Measurements from ENCODE around the gene FBRSL1.

FBRSL1 gene

DNA sequence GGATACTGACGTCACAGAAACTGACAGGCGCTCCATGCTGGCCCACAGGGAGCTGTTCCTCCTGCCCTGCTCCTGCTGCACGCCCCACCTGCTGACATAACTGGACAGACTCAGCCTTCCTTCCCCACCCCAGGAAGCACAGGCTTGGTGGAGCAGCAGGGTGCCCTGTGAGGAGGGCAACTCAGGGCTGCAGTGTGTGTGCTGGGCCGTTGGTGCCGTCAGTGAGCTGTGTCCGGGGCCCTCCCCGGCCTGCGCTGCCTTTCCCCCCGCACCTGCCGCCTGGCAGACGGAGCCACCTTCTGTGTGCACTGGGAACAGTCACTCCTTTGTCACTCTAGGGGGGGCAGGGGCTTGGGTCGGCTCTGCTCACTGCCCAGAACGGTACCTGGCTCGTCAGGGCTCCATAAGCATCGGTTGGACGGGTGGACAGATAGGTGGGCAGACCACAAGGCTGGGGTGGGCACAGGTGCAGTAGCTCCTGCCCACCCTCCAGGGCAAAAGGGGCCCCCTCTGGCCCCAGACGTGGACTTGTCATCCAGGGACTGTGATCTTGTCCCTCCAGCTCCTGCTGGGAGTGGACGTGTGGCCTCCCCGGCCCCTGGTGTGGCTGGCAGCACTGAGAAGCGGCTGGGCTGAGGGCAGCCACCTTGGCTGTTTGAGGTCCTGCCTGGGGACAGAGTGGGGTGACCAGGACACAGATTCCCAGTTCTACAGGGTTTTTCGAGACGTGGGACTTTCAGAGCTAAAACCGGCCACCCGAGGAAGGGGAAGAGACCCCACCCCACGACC is 32.8 kb downstream of the FBRSL1 start:
- TF ChIP-seq, protein P1, sequence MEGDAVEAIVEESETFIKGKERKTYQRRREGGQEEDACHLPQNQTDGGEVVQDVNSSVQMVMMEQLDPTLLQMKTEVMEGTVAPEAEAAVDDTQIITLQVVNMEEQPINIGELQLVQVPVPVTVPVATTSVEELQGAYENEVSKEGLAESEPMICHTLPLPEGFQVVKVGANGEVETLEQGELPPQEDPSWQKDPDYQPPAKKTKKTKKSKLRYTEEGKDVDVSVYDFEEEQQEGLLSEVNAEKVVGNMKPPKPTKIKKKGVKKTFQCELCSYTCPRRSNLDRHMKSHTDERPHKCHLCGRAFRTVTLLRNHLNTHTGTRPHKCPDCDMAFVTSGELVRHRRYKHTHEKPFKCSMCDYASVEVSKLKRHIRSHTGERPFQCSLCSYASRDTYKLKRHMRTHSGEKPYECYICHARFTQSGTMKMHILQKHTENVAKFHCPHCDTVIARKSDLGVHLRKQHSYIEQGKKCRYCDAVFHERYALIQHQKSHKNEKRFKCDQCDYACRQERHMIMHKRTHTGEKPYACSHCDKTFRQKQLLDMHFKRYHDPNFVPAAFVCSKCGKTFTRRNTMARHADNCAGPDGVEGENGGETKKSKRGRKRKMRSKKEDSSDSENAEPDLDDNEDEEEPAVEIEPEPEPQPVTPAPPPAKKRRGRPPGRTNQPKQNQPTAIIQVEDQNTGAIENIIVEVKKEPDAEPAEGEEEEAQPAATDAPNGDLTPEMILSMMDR (conservative IDR thresholded peaks at IDR 0.05; ENCODE audit: low read depth, low read length): no peak
- H3K4me3 ChIP-seq (ENCODE audit: low read depth, low read length): no peak overlapping the region

DNA sequence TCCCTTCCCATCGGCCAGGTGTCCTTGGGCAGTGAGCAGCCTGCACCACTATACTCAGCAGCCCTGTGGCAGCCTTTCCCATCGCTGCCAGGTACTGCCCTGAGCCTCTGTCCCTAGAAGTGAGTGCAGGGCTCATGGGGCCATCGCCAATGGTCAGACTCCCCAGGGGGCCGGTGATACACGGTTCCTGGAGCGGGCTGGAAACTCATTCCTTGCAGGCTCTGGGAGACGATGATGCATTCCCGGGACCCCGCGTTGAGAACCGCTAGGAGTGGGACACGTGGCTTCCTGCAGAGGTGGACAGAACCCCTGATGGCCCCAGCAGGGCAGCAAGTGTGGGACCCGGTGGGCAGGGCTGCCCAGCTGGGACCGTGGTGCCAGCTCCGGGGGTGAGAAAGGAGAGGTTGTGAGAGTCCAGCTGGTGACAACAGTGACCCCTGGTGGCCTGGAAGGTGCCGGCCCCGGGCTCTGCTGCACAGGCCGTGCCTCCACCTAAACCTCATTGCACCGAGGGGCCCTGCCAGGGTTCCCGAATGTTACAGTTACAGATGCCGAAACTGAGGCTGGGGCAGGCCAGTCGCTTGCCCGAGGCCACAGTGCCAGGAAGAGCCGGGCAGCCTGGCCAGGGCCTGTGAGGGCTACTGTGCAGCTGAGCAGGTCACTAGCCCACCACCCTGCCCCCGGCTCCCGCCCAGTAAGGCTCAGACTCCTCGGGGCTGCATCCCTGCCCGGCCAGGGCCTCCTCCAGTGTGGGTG is 33.8 kb downstream of the FBRSL1 start:
- TF ChIP-seq, protein P1 (conservative IDR thresholded peaks at IDR 0.05; ENCODE audit: low read depth, low read length): peak; percentile 82
- no peak overlapping the region for H3K4me3 ChIP-seq (ENCODE audit: low read depth, low read length)
- DNase-seq (ENCODE audit: low read depth): peak; percentile 55

More for the DNA sequence above, 32.8 kb downstream of the FBRSL1 start:
- DNase-seq (ENCODE audit: low read depth): peak; percentile 11

DNA sequence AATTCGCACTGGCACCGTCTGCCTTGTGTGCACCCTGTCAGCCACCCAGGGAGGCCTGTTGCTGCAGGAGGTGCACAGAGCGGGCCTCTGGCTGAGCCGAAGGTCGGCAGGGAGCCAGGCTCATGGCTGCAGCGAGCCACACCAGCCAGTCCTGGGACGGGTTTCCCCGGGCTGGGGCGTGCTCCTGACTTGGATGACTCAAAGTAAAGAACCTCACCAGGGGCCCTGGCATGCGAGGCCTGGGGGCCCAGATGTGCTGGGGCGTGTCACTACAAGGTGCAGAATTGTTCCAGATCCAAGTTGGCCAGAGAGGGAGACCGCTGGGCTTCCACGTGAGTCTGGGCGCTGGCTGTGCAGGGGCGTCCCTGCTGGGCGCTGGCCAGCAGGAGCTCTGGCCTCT is 34.5 kb downstream of the FBRSL1 start:
- TF ChIP-seq, protein P1 (conservative IDR thresholded peaks at IDR 0.05; ENCODE audit: low read depth, low read length): no peak
- no peak overlapping the region for H3K4me3 ChIP-seq (ENCODE audit: low read depth, low read length)
- DNase-seq (ENCODE audit: low read depth): peak; percentile 71

DNA sequence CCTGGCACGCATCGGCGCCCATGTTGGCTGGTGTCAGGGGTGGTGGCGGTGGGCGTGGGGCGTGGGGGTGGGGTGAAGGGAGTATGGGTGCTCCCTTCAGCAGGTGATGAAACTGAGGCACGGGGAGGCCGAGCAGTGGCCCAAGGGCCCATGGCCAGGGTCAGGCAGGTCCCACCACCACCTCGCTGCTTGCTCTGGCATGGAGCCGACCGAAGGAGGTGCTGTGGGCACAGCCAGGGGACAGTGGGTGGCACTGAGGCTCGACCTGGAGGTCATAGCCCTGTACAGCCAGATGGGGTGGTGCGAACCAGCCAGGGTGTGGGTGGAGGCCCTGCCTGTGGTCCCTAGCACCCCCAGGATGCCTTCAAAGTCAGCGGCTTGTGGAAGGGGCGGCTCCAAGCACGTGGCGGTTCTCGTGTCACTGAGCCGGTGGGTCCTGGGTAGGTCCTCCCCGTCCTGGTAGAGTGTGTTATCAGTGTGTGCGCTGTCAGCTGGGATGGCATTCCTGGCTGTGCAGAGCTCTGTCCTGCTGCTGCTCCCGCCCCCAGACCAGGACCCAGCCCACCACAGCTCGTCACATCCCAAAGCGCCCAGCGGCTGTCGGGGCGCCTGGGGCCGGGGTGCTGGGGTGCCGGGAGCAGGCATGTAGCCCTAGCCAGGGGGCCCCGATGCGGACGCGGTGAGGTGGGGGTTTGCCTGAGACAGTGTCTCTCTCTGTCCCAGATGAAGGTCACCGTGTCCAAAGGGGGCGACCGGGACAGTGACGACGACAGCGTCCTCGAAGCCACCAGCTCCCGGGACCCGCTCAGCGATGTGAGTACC is 35.3 kb downstream of the FBRSL1 start:
- TF ChIP-seq, protein P1 (conservative IDR thresholded peaks at IDR 0.05; ENCODE audit: low read depth, low read length): no peak
- no peak overlapping the region for H3K4me3 ChIP-seq (ENCODE audit: low read depth, low read length)
- DNase-seq (ENCODE audit: low read depth): no peak

DNA sequence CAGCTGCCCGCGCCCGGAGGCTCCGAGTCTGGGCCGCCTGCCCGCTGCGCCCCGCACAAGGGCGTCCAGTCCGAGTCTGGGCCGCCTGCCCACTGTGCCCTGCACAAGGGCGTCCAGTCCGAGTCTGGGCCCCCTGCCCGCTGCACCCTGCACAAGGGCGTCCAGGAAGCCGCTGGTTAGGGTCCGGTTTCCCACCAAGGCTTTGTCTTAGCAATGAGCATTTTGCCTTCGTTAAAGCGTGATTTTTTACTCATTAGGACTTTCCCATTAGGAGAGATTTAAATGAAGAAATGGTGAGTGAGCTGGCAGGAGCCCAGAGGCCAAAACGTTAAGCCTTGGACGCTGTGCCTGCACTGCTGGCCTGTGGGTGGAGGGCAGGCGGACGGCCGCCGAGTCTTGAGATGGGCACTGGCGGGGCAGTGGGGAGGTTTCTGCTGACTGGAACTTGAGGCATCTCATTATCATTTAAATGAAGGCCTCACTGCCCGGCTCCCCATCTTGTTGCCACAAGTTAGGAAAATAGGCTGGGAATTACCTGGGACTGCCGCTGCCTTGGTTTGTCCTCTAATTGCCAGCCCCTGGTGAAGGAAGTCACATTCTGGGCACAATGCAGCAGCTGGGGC is 36.0 kb downstream of the FBRSL1 start:
- TF ChIP-seq, protein P1 (conservative IDR thresholded peaks at IDR 0.05; ENCODE audit: low read depth, low read length): no peak
- DNase-seq (ENCODE audit: low read depth): no peak
- no peak overlapping the region for H3K4me3 ChIP-seq (ENCODE audit: low read depth, low read length)

DNA sequence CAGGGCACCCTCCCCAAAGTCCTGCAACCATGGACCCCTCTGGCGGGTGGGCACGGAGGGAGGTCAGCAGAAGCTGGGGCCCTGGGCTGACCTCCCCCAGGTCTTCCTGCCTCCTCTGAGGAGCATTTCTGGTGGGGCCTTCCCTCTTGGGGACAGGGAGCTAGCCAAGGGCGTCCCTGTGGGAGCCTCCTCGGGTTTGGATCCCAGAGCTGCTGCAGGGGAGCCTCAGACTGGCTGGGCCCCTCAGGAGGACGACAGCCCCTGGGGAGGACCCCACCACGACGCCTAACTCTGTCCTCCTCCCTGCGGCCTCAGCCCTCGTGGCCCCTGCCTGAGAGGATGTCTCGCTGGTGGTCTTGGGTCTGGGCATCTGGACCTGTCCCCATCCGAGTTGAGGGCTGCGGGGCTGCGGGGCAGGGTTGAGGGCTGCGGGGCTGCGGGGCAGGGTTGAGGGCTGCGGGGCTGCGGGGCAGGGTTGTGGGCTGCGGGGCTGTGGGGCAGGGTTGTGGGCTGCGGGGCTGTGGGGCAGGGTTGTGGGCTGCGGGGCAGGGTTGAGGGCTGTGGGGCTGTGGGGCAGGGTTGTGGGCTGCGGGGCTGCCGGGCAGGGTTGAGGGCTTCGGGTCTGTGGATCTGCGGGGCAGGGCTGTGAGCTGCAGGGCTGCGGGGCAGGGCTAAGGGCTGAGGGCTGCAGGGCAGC is 37.4 kb downstream of the FBRSL1 start:
- H3K4me3 ChIP-seq (ENCODE audit: low read depth, low read length): no peak overlapping the region
- TF ChIP-seq, protein P1 (conservative IDR thresholded peaks at IDR 0.05; ENCODE audit: low read depth, low read length): no peak
- no peak for DNase-seq (ENCODE audit: low read depth)

Data from choroid plexus epithelial cell (primary cell).